GM19397 (cell line): ENCODE data around the gene BNC2.

Experiments used
- ATAC-seq: cut with Tn5 transposase; IDR thresholded peaks from one replicate; pipeline ENCODE4 v1.9.1; 2021; ENCODE audit warnings: mild to moderate bottlenecking, moderate library complexity; ENCODE audit not compliant: unreplicated experiment

The BNC2 gene

DNA sequence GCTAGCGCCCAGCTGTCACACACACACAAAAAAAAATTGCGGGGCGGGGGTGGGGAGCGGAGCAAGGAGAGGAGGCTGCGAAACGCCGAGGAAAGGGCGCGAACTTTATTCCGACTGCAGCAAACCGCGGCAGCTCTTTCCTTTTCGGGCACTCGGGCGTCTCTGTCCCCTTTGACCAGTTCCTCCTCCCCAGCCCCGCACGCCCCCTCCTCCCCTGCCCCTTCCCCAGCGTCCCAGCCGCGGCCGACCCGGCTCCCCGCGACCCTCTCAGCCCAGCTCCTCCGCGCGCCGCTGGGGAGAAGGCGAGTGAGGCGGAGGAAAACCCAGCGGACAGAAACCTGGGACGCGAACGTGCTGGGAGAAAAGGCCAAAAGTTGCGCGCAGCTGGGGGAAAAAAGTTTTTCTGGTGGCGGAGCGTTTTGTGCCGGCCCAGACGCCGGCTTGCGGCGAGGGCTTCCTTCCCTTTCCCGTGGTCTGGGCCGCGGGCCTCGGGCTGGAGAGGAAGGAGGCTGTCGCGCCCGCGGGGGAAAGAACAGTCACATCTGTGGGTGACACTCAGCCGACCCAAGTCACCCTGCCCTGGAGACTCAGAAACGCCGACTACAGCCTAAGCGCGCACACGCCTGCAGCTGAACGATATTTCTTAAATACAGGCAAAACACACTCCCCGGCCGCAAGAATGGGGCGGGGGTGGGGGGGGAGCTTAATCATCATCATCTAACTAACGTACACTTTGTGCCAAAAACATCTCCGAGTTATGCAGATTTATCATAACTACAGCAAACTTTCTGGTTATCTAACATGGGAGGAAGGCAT is 1.1 kb upstream of the BNC2 start:
- ATAC-seq, result no peak

DNA sequence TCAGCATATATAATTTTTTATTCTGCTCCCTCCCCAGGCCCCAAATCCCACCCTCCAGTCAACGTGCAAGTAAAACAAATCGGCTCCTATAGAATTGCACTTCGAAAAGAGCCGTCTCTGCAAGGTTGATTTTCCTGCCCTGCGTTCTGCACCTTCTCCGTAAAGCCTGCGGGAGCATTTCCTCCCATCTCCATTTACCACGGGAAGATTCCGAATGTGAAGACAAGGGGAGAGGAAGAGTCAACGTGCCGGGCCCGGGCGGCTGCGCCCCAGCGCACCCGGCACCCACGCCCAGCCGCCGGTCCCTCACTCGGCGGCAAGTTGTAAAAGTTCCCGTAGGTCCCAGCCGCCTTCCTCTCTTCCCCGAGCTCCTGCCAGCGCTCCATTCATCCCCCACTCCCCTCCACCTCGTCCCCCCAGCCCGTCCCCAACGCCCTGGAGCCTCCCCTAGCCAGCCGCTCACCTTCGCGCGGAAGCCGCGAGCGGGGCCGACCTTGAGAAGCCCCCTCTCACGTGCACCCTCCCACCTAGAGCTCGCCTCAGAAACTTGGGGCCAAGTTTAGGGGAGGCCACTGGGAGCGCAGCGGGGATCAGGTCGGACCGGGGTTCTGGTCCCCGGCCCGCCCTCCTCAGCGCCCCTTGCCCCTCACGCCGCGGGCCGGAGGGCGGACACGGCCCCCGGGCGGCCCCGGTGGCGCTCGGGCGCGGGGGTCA is 431 bp downstream of the BNC2 start:
- no peak for ATAC-seq

DNA sequence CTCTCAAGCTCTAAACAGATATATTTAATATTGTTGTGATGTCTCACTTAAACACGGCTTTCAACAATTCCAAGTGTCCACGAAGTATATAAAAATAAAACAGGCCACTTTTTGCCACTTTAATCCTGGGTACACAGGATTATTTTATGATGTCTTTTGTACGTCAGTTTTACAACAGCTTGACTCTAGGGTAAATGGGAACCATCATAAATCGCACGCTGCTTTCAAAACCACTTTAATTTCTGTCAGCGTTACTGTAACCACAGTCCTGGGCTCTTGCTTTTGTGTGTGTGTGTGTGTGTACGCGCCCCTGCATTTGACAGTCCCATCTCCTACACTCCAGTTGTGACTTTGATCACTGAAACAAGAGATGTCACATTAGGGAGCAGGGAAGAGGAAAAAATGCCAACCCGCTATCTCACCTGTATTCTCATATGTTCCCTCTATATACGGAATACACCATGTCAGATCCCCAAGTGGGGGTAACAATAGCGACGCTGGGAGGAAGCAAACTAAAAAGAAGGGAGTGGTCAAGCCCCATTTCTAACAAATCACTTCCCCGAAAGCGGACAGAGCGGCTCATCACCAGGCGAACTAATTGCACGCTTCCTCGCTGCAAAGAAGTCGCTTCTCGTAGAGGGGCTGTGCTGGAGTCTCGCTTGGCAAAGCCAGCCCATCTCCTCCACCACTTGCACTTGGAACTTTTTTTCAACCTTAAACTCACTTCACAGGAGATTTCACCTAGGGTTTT is 1.2 kb downstream of the BNC2 start:
- ATAC-seq, result no peak

DNA sequence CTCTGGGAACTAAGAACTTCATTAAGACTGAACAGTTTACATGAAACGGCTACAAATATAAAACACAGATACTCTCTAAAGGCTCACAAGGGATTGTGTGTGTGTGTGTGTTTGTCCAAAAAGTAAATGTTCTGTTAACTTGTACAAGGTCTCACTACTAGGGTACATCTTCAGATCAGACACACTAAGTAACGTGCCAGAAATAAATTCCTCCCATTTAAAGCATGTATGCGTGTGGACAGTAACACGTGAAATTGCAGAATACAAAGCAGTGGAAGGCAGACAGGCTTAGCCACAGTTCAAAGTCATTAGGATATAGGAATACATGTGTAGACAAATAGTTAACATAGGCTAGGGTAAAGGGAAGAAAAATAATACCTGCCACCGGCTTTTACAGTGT is 1.8 kb downstream of the BNC2 start:
- ATAC-seq, result no peak

DNA sequence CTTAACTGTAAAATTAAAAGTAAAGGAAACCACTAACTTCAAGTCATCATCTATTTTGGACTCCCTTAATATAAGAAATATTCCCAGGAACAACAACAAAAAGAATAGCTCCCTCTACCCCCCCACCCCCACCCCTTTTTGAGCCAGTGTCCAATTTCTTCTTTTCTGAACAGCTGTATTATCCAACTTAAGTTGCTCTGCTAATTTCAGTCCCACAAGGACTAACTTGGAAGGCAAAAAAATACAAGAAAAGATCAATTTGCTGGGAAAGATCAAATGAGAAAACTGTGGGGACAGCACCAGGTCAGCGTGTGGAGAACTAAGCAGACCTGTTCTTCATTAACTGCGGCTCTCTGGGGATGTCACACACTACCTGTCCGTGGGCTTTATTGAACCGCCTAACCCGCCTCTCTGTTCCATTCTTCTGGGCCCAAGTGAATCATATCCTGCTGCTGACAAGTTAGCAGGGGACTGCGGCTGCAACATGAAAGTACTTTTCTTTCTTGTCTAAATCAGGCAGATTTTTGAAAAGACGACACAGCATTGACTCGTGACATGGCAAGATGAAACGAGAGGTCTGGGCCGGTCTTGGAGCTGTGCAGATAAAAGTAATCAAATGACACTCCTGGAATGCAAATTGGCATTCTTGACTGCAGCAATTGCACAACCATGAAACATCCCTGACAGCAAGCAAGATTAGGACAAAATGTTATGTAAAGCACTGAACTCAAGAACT is 2.7 kb downstream of the BNC2 start:
- no peak for ATAC-seq

DNA sequence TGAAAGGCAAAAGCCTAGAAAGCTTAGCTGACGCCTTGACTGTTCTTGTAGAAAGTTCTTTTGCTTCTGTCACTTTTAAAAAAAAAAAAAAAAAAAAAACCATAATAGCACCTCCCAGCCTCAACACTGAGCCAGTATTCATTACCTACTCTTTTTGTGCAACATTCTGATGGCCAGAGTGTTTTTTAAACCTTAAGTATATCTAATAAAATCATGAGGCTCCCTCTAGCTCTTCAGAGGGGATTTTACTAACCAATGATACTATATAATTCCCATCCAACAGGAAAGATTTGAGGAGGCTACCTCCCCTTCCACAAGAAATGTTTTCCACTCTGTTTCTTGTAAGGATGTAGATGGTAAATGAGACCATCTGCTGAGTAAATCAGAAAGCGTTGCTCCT is 3.9 kb downstream of the BNC2 start:
- ATAC-seq, result no peak

DNA sequence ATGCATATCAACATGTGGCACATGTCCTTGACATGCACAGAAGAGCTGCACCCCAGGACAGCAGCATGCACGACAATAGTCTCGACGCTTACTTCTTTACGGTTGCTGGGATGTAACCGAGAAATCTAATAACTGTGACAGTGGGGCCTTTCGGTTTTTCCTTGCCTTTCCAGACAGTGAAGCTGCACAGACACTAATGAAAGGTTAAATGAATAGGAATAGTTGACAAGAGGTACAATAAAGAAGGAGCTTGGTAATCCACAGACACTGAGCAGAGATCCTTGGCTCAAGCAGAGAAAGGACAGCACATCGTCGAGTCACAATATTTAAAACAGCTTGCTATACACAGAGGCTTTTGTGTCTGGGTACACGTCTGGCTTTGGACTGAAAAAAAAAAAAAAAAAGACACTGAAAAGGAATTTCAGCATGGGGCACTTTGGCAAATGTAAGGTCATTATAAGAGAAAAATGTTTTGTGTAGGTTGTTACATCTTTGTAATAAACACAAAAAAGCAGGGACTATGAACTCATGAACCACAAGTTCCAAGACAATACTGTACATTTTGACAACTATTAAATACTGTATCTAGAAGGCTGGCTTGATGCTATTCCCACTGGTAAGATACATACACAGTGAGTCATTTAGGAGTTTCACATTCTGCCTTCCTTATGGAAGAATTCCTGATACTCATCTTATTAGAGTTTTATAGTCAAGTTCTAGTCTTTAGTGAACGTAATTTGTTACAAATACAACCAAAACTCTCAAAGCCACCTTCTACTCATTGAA is 5.6 kb downstream of the BNC2 start:
- ATAC-seq, result no peak

DNA sequence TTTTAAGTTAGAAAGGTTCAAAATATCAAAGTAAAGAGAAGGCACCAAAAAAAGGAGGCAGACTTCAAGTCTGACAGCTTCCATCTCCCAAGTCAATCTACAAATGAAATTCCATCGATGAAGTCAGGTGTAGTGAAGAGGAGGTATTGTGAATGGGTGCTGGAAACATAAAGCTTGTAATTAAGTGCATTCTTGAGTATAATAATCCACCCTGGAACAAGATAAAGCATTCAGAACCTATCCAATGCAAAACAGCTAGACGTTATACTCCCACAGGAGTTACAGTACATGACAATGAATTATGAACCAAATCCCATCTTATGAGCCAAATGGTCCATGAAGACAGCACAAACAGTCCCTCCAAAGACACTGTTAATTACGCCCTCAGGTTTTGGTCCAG is 22.3 kb downstream of the BNC2 start:
- ATAC-seq, result no peak

DNA sequence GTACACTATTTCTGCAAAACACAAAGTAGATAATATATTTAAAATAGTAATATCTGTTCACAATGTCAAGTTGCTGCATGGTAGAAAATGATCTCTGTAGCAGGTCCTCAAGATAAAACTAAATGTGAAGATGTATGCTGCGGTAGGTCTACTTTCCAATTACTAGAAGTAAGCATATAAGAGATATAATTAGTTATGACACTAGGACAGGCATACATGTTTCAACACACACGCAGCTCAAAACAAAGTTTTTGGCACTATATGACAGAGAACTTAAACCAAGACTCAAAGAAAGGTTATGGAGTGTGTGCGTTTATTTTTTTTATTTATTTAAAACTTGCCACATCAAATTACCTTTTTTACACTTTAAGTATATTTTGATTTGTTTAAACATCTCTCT is 23.5 kb downstream of the BNC2 start:
- no peak for ATAC-seq

DNA sequence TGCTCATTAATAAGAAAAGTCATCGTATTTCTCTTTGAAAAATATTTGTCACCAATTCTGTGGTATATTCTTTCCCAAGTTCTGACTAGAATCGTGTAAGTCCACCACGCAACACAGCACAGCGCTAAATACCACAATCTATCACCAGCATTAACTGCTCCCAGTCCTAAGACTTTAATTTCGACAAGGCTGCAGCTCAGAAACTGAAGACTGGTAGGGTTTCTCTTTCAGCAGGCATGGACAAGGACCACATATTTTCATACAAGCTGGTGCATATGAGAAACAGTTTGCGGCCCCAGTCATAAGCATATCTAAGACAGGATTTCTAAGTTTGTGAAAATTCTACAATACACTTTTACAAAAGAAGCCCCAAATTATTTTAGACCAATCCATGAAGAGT is 24.1 kb downstream of the BNC2 start:
- no peak for ATAC-seq

DNA sequence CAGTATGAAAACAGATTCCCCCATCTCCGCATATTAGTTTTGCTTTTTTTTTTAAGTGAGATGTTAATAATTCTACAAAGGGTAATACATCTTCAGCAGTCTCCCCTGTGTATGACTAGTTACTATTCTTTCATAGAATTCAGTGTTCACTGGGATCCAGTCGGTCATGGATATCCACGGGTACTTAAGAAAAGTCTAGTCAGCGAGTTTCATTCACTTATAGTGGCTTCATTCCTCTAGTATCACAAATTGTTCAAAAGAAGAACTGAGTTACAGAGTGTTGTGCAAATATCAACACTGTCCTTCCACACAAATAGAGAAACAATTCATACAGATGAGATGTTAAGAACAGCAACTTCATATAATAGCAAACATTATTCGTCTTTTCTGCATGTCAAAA is 35.7 kb downstream of the BNC2 start:
- no peak for ATAC-seq

DNA sequence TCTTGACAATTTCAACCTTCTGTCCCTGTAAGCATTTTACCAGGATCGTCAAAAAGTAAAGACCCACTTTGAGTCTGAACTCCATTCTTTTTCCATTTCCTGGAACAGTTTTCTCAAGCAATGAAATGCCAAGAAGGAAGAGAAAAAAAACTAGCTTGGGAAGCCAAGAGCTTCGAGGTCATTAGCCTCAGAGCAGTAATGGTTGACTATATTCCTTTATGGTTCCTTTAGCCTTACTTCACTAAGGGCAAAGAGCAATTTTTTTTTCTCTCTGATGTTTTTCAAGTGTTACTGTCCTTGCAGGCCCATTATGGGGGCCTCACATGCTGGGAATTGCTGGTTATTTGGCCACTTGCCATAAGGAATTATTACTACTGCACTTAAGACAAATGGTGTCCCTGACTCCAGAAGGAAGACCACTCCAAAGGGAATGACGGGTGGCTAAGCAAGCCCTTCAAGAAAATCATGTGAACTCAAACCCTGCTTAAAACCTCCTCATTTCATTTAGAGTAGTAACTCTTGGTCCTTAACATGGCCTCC is 37.1 kb downstream of the BNC2 start:
- no peak for ATAC-seq

DNA sequence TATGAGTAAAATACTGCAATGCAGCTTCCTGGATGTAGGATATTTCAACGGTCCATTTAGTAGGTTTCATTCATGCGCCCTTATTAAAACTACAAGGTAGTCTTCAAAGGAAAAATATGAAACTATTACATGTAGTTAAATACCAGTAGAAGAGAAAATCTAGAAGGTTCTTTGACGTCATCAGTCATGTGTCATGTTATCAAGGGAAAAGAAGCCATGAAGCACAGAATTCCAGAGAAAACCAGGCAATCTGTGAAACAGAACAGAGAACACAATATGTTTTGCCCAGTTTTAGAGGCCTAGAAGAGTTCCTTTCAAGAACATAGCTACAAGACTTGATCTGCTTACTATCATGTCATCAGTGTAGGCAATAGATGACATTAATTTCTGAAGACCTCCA is 38.4 kb downstream of the BNC2 start:
- no peak for ATAC-seq

DNA sequence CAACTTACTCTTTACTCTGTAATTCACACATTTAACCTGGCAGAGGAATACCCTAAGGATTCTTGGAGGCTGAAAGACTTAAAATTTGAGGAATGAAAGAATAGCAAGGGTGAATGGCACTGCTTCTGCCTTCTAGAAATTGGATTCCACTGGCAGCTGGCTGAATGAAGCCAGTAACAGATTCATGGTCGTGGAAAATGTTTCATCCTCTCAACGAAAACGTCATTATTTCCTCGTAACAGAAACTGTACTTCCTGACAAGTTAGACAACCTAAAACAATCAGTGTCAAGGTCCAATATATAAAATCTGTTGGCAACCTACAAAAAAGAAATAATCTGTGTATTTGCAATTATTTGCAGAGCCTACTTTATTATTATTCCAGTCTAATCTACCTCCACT is 39.7 kb downstream of the BNC2 start:
- ATAC-seq, result no peak

DNA sequence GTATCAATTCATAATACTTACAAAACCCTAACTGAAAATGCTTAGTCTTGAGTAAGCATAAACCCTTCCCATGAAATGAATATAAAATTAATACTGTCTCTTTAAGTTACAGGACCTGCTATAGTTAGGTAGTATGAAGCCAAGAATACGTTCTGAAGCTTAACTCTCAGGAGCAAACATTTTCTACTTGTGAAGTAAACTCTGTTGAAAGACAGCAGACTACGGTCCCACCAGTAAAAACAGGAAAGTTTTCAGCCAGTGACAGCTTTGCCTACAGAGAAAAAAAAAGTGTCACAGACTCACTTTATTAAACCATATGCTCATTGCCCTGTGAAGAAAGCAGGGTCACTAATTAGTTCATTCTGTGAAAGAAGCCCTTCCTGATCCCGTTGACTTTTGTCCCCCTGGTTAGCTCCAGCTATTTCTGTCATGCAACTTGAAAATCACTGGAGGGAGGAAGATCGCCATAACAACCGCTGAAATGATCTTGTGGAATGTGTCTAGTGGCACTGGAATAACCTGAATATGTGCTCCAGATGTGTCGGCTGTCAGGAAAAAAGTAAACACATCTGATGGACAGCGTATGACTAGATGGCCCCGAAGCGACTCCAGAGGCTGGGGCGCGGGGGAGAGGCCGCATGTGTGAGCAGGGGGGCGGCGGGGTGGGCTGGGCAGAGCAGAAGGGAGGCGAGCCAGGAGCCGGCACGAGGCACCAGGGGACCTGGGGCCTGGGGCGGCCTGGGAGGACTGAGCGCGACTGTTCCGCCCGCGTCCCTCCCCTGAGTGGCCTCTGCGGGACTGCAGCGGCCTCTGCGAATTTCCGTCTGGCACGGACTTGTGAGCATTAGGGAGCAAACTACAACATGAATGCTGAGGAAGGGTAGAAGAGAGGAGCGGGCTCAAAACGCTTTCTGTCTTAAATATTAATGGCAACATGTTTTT is 41.9 kb downstream of the BNC2 start:
- ATAC-seq, result no peak

DNA sequence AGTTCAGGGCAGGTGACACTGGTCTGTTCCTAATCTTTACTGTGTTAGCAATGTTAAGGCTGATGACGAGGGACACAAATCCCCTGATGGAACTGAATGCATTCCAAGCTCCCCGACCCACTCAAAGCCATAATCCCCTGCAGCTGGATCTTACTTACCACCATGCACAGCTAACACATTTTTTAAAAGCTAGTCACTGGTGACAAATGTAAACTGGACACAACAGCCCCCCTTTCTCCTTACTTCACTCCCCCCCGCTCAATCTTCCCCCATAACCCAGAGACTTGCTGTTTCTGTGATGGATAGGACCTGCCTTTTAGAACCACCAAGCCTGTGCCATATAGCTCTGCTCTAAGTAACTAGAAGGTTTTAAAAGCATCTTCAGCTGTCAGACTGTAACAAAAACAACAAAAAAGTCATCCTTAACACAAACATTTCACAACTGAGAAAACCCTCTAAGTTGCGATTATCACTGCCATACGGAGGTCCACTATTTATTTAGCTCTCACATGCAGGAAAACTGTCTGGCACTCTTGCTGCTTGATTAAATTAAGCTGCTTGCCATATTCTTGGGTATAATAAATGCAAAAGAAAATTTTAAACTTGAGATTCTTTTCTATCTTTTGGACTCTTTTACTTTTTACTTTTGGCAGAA is 44.4 kb downstream of the BNC2 start:
- ATAC-seq, result no peak

DNA sequence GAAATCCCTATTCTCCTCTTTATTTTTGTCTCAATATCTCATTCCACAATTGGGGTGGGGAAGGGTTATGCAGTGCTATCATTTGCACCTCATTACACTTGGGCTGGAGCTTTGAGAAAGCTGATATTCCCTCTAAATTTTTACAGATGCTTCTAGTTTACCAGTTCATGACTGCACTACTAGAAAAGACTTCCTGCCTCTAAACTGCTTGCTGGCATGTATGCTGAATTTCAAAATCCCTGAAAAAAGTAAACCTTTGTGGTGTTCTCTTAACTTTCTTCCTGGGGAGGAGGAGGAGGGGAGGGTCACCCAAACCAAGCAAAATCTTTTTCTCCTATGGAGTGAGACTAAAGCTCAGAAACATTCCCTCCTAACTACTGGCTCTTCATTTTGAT is 45.1 kb downstream of the BNC2 start:
- ATAC-seq, result no peak

DNA sequence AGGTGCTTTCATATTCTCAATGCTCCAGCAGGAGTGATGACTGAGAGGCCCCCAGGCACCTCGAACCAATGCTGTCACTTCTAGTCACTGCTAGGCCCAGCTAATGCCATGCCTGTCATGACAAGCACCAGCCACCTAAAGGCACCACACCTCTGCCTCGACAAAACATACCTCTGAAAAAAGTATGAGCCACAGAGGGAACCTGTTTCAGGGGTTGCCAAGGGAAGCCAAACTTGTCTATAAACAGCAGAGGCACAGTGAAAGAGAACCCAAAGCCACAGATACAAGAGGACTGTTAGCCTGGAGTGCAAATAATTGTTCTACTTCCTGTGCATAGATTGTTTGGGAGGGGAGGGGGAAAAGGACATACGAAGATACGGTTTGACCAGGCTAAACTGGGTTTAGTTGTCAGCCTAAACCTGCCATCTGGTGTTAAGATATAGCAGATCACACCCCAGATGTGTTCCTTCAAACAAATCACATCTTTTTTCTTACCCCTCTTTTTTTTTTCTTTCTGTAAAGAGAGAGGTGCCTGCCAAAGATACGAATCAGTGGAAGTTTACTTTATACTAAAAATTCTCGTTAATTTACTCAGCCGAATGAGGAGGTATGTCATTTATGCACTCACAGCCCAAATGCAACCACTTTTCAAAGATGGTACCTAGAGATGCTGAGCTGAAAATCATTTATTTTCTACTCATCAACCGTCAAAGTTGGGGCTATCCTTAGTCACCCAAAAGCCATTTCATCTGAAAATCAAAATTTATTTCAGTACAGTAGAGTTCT is 45.7 kb downstream of the BNC2 start:
- no peak for ATAC-seq
